ENCODE data around the gene OR10H4.
"Not testable (repeated sequence)": the region's sequence is repeated elsewhere in the genome, so short reads cannot be mapped to it uniquely, and the experiment has no call there.

The OR10H4 gene

GRCh38 chr19:15948223-15949058 is at the start of gene OR10H4:
OR10H4 (plus strand) TSS chr19:15949008; CDS start chr19:15949008, 0 bp downstream.
- peaks cover 3% of the 10 kb centered on the region for H3K9me3 ChIP-seq (ENCODE audit: control insufficient read depth, insufficient read depth, low read length)
- H3K4me1 ChIP-seq (ENCODE audit: control insufficient read depth, insufficient read depth, low read length): no peaks in the 10 kb centered on the region
- DNase-seq (ENCODE audit: low read depth, low spot score): no peak
- H3K36me3 ChIP-seq (ENCODE audit: control insufficient read depth, insufficient read depth, low read length): no peaks in the 10 kb centered on the region
- H3K4me3 ChIP-seq (ENCODE audit: low read length): no peak within 1 kb of the TSS
- no peaks in the 10 kb centered on the region for H3K27me3 ChIP-seq (ENCODE audit: control insufficient read depth, insufficient read depth, low read length)
- H3K27ac ChIP-seq (ENCODE audit: low read length): no peak within 1 kb of the TSS

GRCh38 chr19:15899561-15899960 is 49.2 kb upstream of the OR10H4 start:
- H3K27me3 ChIP-seq (ENCODE audit: control insufficient read depth, insufficient read depth, low read length); DNase-seq (ENCODE audit: low read depth, low spot score); H3K36me3 ChIP-seq (ENCODE audit: control insufficient read depth, insufficient read depth, low read length); H3K9me3 ChIP-seq (ENCODE audit: control insufficient read depth, insufficient read depth, low read length); H3K4me3 ChIP-seq (ENCODE audit: low read length); H3K27ac ChIP-seq (ENCODE audit: low read length); H3K4me1 ChIP-seq (ENCODE audit: control insufficient read depth, insufficient read depth, low read length): not testable (repeated sequence)
- WGBS (ENCODE audit: insufficient coverage, insufficient read length): no CpG with 5 or more reads among the region's 30 CpGs

DNA sequence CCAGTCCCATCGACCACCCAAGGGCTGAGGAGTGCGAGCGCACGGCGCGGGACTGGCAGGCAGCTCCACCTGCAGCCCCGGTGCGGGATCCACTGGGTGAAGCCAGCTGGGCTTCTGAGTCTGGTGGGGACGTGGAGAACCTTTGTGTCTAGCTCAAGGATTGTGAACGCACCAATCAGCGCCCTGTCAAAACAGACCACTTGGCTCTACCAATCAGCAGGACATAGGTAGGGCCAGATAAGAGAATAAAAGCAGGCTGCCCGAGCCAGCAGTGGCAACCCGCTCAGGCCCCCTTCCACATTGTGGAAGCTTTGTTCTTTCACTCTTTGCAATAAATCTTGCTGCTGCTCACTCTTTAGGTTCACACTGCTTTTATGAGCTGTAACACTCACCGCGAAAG is 48.8 kb upstream of the OR10H4 start:
- H3K4me3 ChIP-seq (ENCODE audit: low read length); DNase-seq (ENCODE audit: low read depth, low spot score); H3K9me3 ChIP-seq (ENCODE audit: control insufficient read depth, insufficient read depth, low read length); H3K27ac ChIP-seq (ENCODE audit: low read length); H3K27me3 ChIP-seq (ENCODE audit: control insufficient read depth, insufficient read depth, low read length); H3K4me1 ChIP-seq (ENCODE audit: control insufficient read depth, insufficient read depth, low read length); H3K36me3 ChIP-seq (ENCODE audit: control insufficient read depth, insufficient read depth, low read length): not testable (repeated sequence)
- WGBS (ENCODE audit: insufficient coverage, insufficient read length): no CpG with 5 or more reads among the region's 15 CpGs

GRCh38 chr19:15900504-15900903 is 48.3 kb upstream of the OR10H4 start:
- no peaks in the 10 kb centered on the region for H3K4me1 ChIP-seq (ENCODE audit: control insufficient read depth, insufficient read depth, low read length)
- no peaks in the 10 kb centered on the region for H3K27me3 ChIP-seq (ENCODE audit: control insufficient read depth, insufficient read depth, low read length)
- H3K4me3 ChIP-seq (ENCODE audit: low read length): no peak overlapping the region
- H3K36me3 ChIP-seq (ENCODE audit: control insufficient read depth, insufficient read depth, low read length): no peaks in the 10 kb centered on the region
- H3K9me3 ChIP-seq (ENCODE audit: control insufficient read depth, insufficient read depth, low read length): peaks cover 6% of the 10 kb centered on the region
- no CpG with 5 or more reads among the region's 11 CpGs for WGBS (ENCODE audit: insufficient coverage, insufficient read length)
- no peak overlapping the region for H3K27ac ChIP-seq (ENCODE audit: low read length)
- DNase-seq (ENCODE audit: low read depth, low spot score): no peak

DNA sequence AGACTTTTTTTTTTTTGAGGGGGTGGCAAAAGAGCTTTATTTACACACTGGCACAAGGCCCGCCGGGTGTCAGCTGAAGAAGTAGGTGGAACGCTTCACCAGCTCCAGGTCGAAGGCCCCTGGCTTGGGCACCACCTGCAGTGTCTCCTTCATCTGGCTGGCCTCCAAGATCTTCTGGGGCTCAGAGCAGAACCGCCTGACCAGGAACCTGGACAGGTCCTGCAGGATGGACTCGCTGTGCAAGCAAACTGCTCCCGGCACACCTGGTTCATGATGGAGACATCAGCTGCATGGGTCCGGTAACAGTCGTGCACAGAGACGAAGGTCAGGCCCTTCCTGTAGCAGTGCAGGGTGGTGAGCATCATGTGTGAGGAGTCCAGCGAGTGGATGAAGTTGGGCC is 46.6 kb upstream of the OR10H4 start:
- WGBS (ENCODE audit: insufficient coverage, insufficient read length): no CpG with 5 or more reads among the region's 11 CpGs
- no peak for DNase-seq (ENCODE audit: low read depth, low spot score)
- no peaks in the 10 kb centered on the region for H3K36me3 ChIP-seq (ENCODE audit: control insufficient read depth, insufficient read depth, low read length)
- no peaks in the 10 kb centered on the region for H3K9me3 ChIP-seq (ENCODE audit: control insufficient read depth, insufficient read depth, low read length)
- H3K27me3 ChIP-seq (ENCODE audit: control insufficient read depth, insufficient read depth, low read length): no peaks in the 10 kb centered on the region
- no peaks in the 10 kb centered on the region for H3K4me1 ChIP-seq (ENCODE audit: control insufficient read depth, insufficient read depth, low read length)
- H3K4me3 ChIP-seq (ENCODE audit: low read length): no peak overlapping the region
- no peak overlapping the region for H3K27ac ChIP-seq (ENCODE audit: low read length)

- H3K4me3 ChIP-seq (ENCODE audit: low read length); H3K27me3 ChIP-seq (ENCODE audit: control insufficient read depth, insufficient read depth, low read length); H3K9me3 ChIP-seq (ENCODE audit: control insufficient read depth, insufficient read depth, low read length); H3K27ac ChIP-seq (ENCODE audit: low read length); H3K4me1 ChIP-seq (ENCODE audit: control insufficient read depth, insufficient read depth, low read length); H3K36me3 ChIP-seq (ENCODE audit: control insufficient read depth, insufficient read depth, low read length); DNase-seq (ENCODE audit: low read depth, low spot score): not testable (repeated sequence)
- WGBS (ENCODE audit: insufficient coverage, insufficient read length): no CpG with 5 or more reads among the region's 29 CpGs
Measured at GRCh38 chr19:15902898-15903297, 45.9 kb upstream of the OR10H4 start.

DNA sequence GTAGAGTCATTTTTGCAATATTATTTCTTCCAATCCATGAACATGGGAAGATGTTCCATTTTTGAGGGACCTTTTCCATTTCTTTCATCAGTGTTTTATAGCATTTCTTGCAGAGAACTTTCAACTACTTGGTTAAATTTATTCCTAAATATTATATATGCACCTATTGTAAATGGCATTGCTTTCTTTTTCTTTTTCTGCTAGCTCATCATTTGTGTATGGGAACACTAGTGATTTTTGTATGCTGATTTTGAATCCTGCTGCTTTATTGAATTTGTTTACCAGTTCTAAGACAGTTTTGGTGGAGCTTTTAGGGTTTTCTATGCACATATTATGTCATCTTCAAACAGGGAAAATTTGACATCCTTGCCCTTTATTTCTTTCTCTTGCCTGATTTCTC is 43.8 kb upstream of the OR10H4 start:
- H3K9me3 ChIP-seq (ENCODE audit: control insufficient read depth, insufficient read depth, low read length): no peaks in the 10 kb centered on the region
- H3K4me3 ChIP-seq (ENCODE audit: low read length): no peak overlapping the region
- no peaks in the 10 kb centered on the region for H3K4me1 ChIP-seq (ENCODE audit: control insufficient read depth, insufficient read depth, low read length)
- no peaks in the 10 kb centered on the region for H3K27me3 ChIP-seq (ENCODE audit: control insufficient read depth, insufficient read depth, low read length)
- H3K36me3 ChIP-seq (ENCODE audit: control insufficient read depth, insufficient read depth, low read length): no peaks in the 10 kb centered on the region
- no peak overlapping the region for H3K27ac ChIP-seq (ENCODE audit: low read length)
- no peak for DNase-seq (ENCODE audit: low read depth, low spot score)

DNA sequence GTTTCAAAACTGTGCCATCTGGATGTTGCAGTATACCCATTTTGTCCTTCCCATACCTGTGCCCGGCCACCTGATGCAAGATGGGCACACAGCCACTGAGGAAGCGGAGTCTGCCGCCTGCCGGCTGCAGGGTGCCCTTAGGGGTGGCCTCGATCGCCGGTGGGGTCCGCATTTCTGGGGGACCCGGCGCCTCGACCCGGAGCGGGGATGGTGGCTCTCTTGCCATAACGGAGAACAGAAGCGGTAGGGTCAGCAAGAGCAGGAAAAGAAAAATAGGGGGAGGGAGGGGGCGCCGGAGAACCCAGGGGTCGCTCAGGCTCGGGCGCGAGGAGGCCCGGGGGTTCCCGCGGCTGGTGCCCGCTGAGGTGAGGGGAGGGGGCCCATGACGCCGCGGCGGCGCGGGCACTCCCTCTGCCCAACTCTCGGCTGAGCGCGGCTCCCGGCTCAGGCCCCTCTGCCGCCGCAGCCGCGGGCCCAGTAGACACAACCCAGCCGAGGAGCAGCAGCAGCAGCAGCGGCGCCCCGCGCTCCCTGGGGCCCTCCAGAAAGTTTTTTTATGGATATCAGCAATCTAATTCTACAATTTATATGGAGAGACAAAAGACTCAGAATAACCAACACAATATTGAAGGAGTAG is 37.1 kb upstream of the OR10H4 start:
- no peak overlapping the region for H3K27ac ChIP-seq (ENCODE audit: low read length)
- no peaks in the 10 kb centered on the region for H3K27me3 ChIP-seq (ENCODE audit: control insufficient read depth, insufficient read depth, low read length)
- no peak overlapping the region for H3K4me3 ChIP-seq (ENCODE audit: low read length)
- whole genome bisulfite sequencing (ENCODE audit: insufficient coverage, insufficient read length): no CpG with 5 or more reads among the region's 44 CpGs
- H3K4me1 ChIP-seq (ENCODE audit: control insufficient read depth, insufficient read depth, low read length): no peaks in the 10 kb centered on the region
- no peak for DNase-seq (ENCODE audit: low read depth, low spot score)
- H3K36me3 ChIP-seq (ENCODE audit: control insufficient read depth, insufficient read depth, low read length): no peaks in the 10 kb centered on the region
- peaks cover 4% of the 10 kb centered on the region for H3K9me3 ChIP-seq (ENCODE audit: control insufficient read depth, insufficient read depth, low read length)

- Histone ChIP-seq H3K27me3 (ENCODE audit: control insufficient read depth, insufficient read depth, low read length) (no peaks in the 10 kb centered on the region), H3K27ac (ENCODE audit: low read length) (no peak overlapping the region), H3K4me3 (ENCODE audit: low read length) (no peak overlapping the region), H3K9me3 (ENCODE audit: control insufficient read depth, insufficient read depth, low read length) (peaks cover 4% of the 10 kb centered on the region), H3K4me1 (ENCODE audit: control insufficient read depth, insufficient read depth, low read length) (no peaks in the 10 kb centered on the region), H3K36me3 (ENCODE audit: control insufficient read depth, insufficient read depth, low read length) (no peaks in the 10 kb centered on the region)
- DNase-seq (ENCODE audit: low read depth, low spot score): no peak
- WGBS (ENCODE audit: insufficient coverage, insufficient read length): no CpG with 5 or more reads among the region's 6 CpGs
Measured at GRCh38 chr19:15913384-15913783, 35.4 kb upstream of the OR10H4 start.

DNA sequence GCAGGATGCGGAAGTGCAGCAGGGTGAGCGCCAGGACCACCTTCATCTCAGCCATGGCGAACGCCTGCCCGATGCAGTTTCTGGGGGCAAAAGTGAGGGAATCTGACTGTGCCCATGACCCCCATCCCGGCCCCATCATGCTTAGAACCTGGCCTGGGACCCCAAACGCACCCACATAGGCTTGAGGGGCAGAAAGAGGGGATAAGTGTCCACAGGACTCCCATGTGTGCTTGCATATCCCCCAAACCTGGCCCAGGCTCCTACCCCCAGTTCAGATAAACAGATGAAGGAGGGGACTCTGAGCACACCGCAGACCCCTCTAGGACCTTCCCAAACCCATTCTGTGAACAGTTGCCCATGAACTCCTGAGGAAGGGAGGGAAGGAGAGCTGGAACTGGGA is 35.0 kb upstream of the OR10H4 start:
- H3K4me1 ChIP-seq (ENCODE audit: control insufficient read depth, insufficient read depth, low read length): no peaks in the 10 kb centered on the region
- H3K27ac ChIP-seq (ENCODE audit: low read length): no peak overlapping the region
- DNase-seq (ENCODE audit: low read depth, low spot score): no peak
- peaks cover 4% of the 10 kb centered on the region for H3K9me3 ChIP-seq (ENCODE audit: control insufficient read depth, insufficient read depth, low read length)
- H3K4me3 ChIP-seq (ENCODE audit: low read length): no peak overlapping the region
- no CpG with 5 or more reads among the region's 8 CpGs for WGBS (ENCODE audit: insufficient coverage, insufficient read length)
- H3K27me3 ChIP-seq (ENCODE audit: control insufficient read depth, insufficient read depth, low read length): no peaks in the 10 kb centered on the region
- H3K36me3 ChIP-seq (ENCODE audit: control insufficient read depth, insufficient read depth, low read length): no peaks in the 10 kb centered on the region

DNA sequence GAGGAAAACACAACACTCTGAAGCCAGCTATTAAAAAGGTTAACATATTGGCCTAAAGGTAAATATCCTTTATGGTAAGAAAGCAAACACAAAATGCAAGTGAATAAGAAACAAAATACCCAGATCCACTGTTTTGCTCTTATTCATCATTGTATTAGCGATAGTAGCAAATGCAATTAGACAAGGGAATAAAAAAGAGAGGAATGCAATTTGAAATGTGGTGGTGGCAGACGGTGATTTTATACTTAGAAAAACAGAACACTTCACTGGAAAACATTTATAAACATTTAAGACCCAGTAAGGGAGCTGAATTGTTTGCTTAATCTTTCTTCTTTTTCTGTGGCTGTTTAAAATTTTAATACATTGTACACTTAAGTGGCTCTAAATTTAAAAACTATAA is 33.7 kb upstream of the OR10H4 start:
- H3K27me3 ChIP-seq (ENCODE audit: control insufficient read depth, insufficient read depth, low read length): no peaks in the 10 kb centered on the region
- no peak overlapping the region for H3K4me3 ChIP-seq (ENCODE audit: low read length)
- H3K9me3 ChIP-seq (ENCODE audit: control insufficient read depth, insufficient read depth, low read length): peaks cover 4% of the 10 kb centered on the region
- no peak overlapping the region for H3K27ac ChIP-seq (ENCODE audit: low read length)
- H3K4me1 ChIP-seq (ENCODE audit: control insufficient read depth, insufficient read depth, low read length): no peaks in the 10 kb centered on the region
- WGBS (ENCODE audit: insufficient coverage, insufficient read length): no CpG with 5 or more reads among the region's 2 CpGs
- DNase-seq (ENCODE audit: low read depth, low spot score): no peak
- no peaks in the 10 kb centered on the region for H3K36me3 ChIP-seq (ENCODE audit: control insufficient read depth, insufficient read depth, low read length)
